Breast epithelium (tissue), 3 donors: ENCODE measurements around the gene SMCO2.

Experiments used
- POLR2AphosphoS5 ChIP-seq, 3 donors: sonication (generic); formaldehyde crosslinking; IDR thresholded peaks; one replicate each; pipeline ENCODE4 v1.6.1; 2017; ENCODE audit warnings: antibody characterized with exemption in 3 of 3
- TF ChIP-seq, protein P1 (sequence below), 3 donors: fragments of 450-650 bp; IDR thresholded peaks; one replicate each; pipeline ENCODE4 v1.5.1; 2016 to 2017; ENCODE audit warnings: antibody characterized with exemption in 3 of 3, mild to moderate bottlenecking in 3 of 3, moderate library complexity in 3 of 3

- TF ChIP-seq, protein P1, sequence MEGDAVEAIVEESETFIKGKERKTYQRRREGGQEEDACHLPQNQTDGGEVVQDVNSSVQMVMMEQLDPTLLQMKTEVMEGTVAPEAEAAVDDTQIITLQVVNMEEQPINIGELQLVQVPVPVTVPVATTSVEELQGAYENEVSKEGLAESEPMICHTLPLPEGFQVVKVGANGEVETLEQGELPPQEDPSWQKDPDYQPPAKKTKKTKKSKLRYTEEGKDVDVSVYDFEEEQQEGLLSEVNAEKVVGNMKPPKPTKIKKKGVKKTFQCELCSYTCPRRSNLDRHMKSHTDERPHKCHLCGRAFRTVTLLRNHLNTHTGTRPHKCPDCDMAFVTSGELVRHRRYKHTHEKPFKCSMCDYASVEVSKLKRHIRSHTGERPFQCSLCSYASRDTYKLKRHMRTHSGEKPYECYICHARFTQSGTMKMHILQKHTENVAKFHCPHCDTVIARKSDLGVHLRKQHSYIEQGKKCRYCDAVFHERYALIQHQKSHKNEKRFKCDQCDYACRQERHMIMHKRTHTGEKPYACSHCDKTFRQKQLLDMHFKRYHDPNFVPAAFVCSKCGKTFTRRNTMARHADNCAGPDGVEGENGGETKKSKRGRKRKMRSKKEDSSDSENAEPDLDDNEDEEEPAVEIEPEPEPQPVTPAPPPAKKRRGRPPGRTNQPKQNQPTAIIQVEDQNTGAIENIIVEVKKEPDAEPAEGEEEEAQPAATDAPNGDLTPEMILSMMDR (IDR thresholded peaks at IDR 0.05), result no peak
- TF ChIP-seq POLR2AphosphoS5 (IDR thresholded peaks at IDR 0.05), result no peak
Measured at GRCh38 chr12:27398466-27398865, 48.1 kb upstream of the SMCO2 start.
